IMR-90 (cell line): Measurements from ENCODE around the gene RASL10B. TPM values are rescaled to one million over a fixed set of nuclear protein-coding genes. Genes with fewer than 3 reads are reported as not detected.

Source experiments
- ATAC-seq: fragments of 200-7000 bp; cut with Tn5 transposase; 2 replicates; pipeline ENCODE4 v1.9.1; 2020; ENCODE audit warnings: low read depth, mild to moderate bottlenecking, moderate library complexity
- BruUV-seq: library from RNA; stranded (reverse); fragments of 400-500 nt; replicated peaks from 2 replicates; lab custom pipeline; 2021; lab: Mats Ljungman, UMichigan
- CTCF ChIA-PET: fragments of 300-600 bp; formaldehyde crosslinking; extraction: SDS; loops from one replicate; lab custom pipeline; 2021; ENCODE audit warnings: antibody characterized with exemption; lab: Yijun Ruan, JAX
- POLR2A ChIA-PET: fragments of 300-600 bp; sonication (Branson Sonifier 250); formaldehyde crosslinking; loops from one replicate; lab custom pipeline; 2022; ENCODE audit warnings: antibody characterized with exemption; ENCODE audit not compliant: unreplicated experiment; lab: Charles Lee
- DNase-seq: peaks from one replicate; pipeline ENCODE4 v3.0.0; 2013
- H2AFZ ChIP-seq: replicated peaks from 2 replicates; pipeline ENCODE3; 2013; ENCODE audit warnings: low read length, mild to moderate bottlenecking; ENCODE audit not compliant: poor library complexity
- H2AK5ac ChIP-seq: 2 replicates; pipeline ENCODE4 v1.6.1; 2013; ENCODE audit warnings: low read depth, low read length, inconsistent platforms
- H2AK9ac ChIP-seq: replicated peaks from 2 replicates; pipeline ENCODE3; 2013; ENCODE audit warnings: mild to moderate bottlenecking, low read depth, low read length, moderate library complexity; ENCODE audit not compliant: poor library complexity
- H2BK120ac ChIP-seq: 2 replicates; pipeline ENCODE4 v1.6.1; 2013; ENCODE audit warnings: low read depth, low read length, inconsistent platforms
- H2BK15ac ChIP-seq: 3 replicates; pipeline ENCODE4 v1.6.1; 2013; ENCODE audit warnings: low read depth, low read length, inconsistent platforms
- H2BK20ac ChIP-seq: 2 replicates; pipeline ENCODE4 v1.6.1; 2013; ENCODE audit warnings: low read depth, mild to moderate bottlenecking, inconsistent platforms, low read length, moderate library complexity
- H2BK5ac ChIP-seq: 2 replicates; pipeline ENCODE4 v1.6.1; 2013; ENCODE audit warnings: mild to moderate bottlenecking, low read depth, low read length, inconsistent platforms; ENCODE audit not compliant: poor library complexity, severe bottlenecking
- H3K14ac ChIP-seq: replicated peaks from 2 replicates; pipeline ENCODE4 v1.6.1; 2013; ENCODE audit warnings: low read depth, low read length, inconsistent platforms
- H3K18ac ChIP-seq: 2 replicates; pipeline ENCODE4 v1.6.1; 2013; ENCODE audit warnings: low read depth, low read length, control low read depth
- H3K23ac ChIP-seq: 2 replicates; pipeline ENCODE4 v1.6.1; 2013; ENCODE audit warnings: low read depth, low read length, inconsistent platforms
- H3K27ac ChIP-seq: 2 replicates; pipeline ENCODE4 v1.5.1; 2013; ENCODE audit warnings: mild to moderate bottlenecking, control low read depth, low read length; ENCODE audit not compliant: insufficient read depth
- H3K27me3 ChIP-seq: 2 replicates; pipeline ENCODE4 v1.6.1; 2013; ENCODE audit warnings: low read length; ENCODE audit not compliant: control insufficient read depth, insufficient read depth
- H3K36me3 ChIP-seq: 2 replicates; pipeline ENCODE4 v1.6.1; 2013; ENCODE audit warnings: low read length, mixed read lengths; ENCODE audit not compliant: control insufficient read depth, insufficient read depth
- H3K4ac ChIP-seq: 2 replicates; pipeline ENCODE4 v1.6.1; 2013; ENCODE audit warnings: low read depth, low read length, inconsistent platforms
- H3K4me1 ChIP-seq: 2 replicates; pipeline ENCODE4 v1.6.1; 2013; ENCODE audit warnings: low read length, mixed read lengths; ENCODE audit not compliant: control insufficient read depth, insufficient read depth
- H3K4me2 ChIP-seq: 2 replicates; pipeline ENCODE4 v1.6.1; 2013; ENCODE audit warnings: low read depth, mild to moderate bottlenecking, control low read depth, low read length, moderate library complexity
- H3K4me3 ChIP-seq: 2 replicates; pipeline ENCODE4 v1.5.1; 2013; ENCODE audit warnings: low read depth, mild to moderate bottlenecking, control low read depth, low read length, moderate library complexity; ENCODE audit not compliant: insufficient read depth
- H3K56ac ChIP-seq: 2 replicates; pipeline ENCODE4 v1.6.1; 2013; ENCODE audit warnings: low read length, inconsistent platforms; ENCODE audit not compliant: insufficient read depth; ENCODE audit errors: extremely low read depth
- H3K79me1 ChIP-seq, 2 experiments: 2 replicates each; pipeline ENCODE4 v1.6.1; 2013; ENCODE audit warnings: low read length in 2 of 2, inconsistent platforms in 1 of 2, low read depth in 1 of 2
- H3K9ac ChIP-seq: 2 replicates; pipeline ENCODE4 v1.6.1; 2013; ENCODE audit warnings: low read depth, low read length, control low read depth
- H3K9me1 ChIP-seq: 2 replicates; pipeline ENCODE4 v1.6.1; 2013; ENCODE audit warnings: low read length, inconsistent platforms; ENCODE audit not compliant: insufficient read depth
- H3K9me3 ChIP-seq: 2 replicates; pipeline ENCODE4 v1.6.1; 2013; ENCODE audit warnings: low read length; ENCODE audit not compliant: control insufficient read depth, insufficient read depth
- H4K20me1 ChIP-seq: 2 replicates; pipeline ENCODE4 v1.6.1; 2013; ENCODE audit warnings: low read length, inconsistent platforms; ENCODE audit not compliant: insufficient read depth
- H4K5ac ChIP-seq: 2 replicates; pipeline ENCODE4 v1.6.1; 2013; ENCODE audit warnings: mild to moderate bottlenecking, low read depth, low read length, control low read depth
- H4K8ac ChIP-seq, 2 experiments: 2 replicates each; pipeline ENCODE4 v1.6.1; 2013; ENCODE audit warnings: low read depth in 2 of 2, low read length in 2 of 2, control low read depth in 1 of 2, inconsistent platforms in 1 of 2
- H4K91ac ChIP-seq: 2 replicates; pipeline ENCODE4 v1.6.1; 2013; ENCODE audit warnings: low read depth, low read length, inconsistent platforms; ENCODE audit not compliant: insufficient read depth
- BHLHE40 ChIP-seq: fragments of 150-350 bp; IDR thresholded peaks from 2 replicates; pipeline ENCODE4 v1.6.1; 2016; ENCODE audit warnings: mild to moderate bottlenecking, low read depth, low read length
- CEBPB ChIP-seq: IDR thresholded peaks from 2 replicates; pipeline ENCODE4 v1.6.1; 2012; ENCODE audit warnings: low read depth, low read length, improper control_type of control experiment
- CHD1 ChIP-seq: IDR thresholded peaks from 2 replicates; pipeline ENCODE4 v1.6.1; 2012; ENCODE audit warnings: low read depth, low read length, improper control_type of control experiment
- CTCF ChIP-seq: conservative IDR thresholded peaks from 2 replicates; pipeline ENCODE4 v1.5.1; 2012; ENCODE audit warnings: mild to moderate bottlenecking, low read depth, low read length, improper control_type of control experiment
- ELK1 ChIP-seq: fragments of 150-350 bp; IDR thresholded peaks from 2 replicates; pipeline ENCODE4 v1.6.1; 2016; ENCODE audit warnings: low read depth, mild to moderate bottlenecking, low read length, moderate library complexity, borderline replicate concordance
- FOS ChIP-seq: fragments of 150-350 bp; IDR thresholded peaks from 2 replicates; pipeline ENCODE4 v1.6.1; 2016; ENCODE audit warnings: low read depth, low read length
- MAFK ChIP-seq: IDR thresholded peaks from 2 replicates; pipeline ENCODE4 v1.6.1; 2012; ENCODE audit warnings: low read depth, low read length, improper control_type of control experiment
- MAZ ChIP-seq: IDR thresholded peaks from 2 replicates; pipeline ENCODE4 v1.6.1; 2012; ENCODE audit warnings: low read depth, mild to moderate bottlenecking, low read length, improper control_type of control experiment, moderate library complexity, borderline replicate concordance
- MXI1 ChIP-seq: IDR thresholded peaks from 2 replicates; pipeline ENCODE4 v1.6.1; 2012; ENCODE audit warnings: low read depth, mild to moderate bottlenecking, low read length, moderate library complexity, borderline replicate concordance
- NFE2L2 ChIP-seq: fragments of 150-350 bp; IDR thresholded peaks from 2 replicates; pipeline ENCODE4 v1.6.1; 2016; ENCODE audit warnings: low read depth, mild to moderate bottlenecking, low read length
- POLR2A ChIP-seq: IDR thresholded peaks from 2 replicates; pipeline ENCODE4 v1.6.1; 2012; ENCODE audit warnings: mild to moderate bottlenecking, low read depth, low read length
- RAD21 ChIP-seq: IDR thresholded peaks from 2 replicates; pipeline ENCODE4 v1.6.1; 2012; ENCODE audit warnings: low read length, improper control_type of control experiment
- RFX5 ChIP-seq: IDR thresholded peaks from 2 replicates; pipeline ENCODE4 v1.8.0; 2012; ENCODE audit warnings: low read depth, mild to moderate bottlenecking, low read length, moderate library complexity
- SMC3 ChIP-seq: fragments of 150-350 bp; IDR thresholded peaks from 2 replicates; pipeline ENCODE4 v1.6.1; 2016; ENCODE audit warnings: low read depth, mild to moderate bottlenecking, antibody characterized with exemption, low read length, moderate library complexity
- USF2 ChIP-seq: fragments of 150-350 bp; IDR thresholded peaks from 2 replicates; pipeline ENCODE4 v1.6.1; 2017; ENCODE audit warnings: mild to moderate bottlenecking, antibody characterized with exemption, low read length, low read depth
- WGBS, 2 experiments: methylation state at CpG; one replicate each; pipeline versions ENCODE4 v1.1.5 to v1.1.7; 2013; ENCODE audit warnings: missing lambda C conversion rate in 2 of 2; ENCODE audit not compliant: insufficient read length in 1 of 2; ENCODE audit errors: extremely low coverage in 2 of 2; 5-methylcytosine and 5-hydroxymethylcytosine counted together
- dilution Hi-C: fragments of 300-500 bp; cut with HindIII; formaldehyde crosslinking; loops from one replicate; pipeline ENCODE4 v1.14.3; 2018; ENCODE audit warnings: low sequenced_read_pairs; ENCODE audit not compliant: unreplicated experiment
- in situ Hi-C: fragments of 300-500 bp; cut with MboI; formaldehyde crosslinking; loops from 3 replicates; pipeline ENCODE4 v1.14.3; 2019; ENCODE audit warnings: low sequenced_read_pairs, inconsistent platforms, mixed read lengths
- intact Hi-C: fragments of 100-400 bp; cut with micrococcal nuclease; formaldehyde crosslinking; loops from 2 replicates; pipeline ENCODE4 v1.10.0; 2022
- polyA plus RNA-seq, 3 experiments: library from polyadenylated mRNA; depleted of rRNA; stranded (reverse); fragments of >200 nt; gene quantifications; 2 replicates each; pipeline ENCODE4 v1.2.3, GENCODE V29; 2012; ENCODE audit warnings: low replicate concordance in 1 of 3
- total RNA-seq: library from RNA; depleted of rRNA; stranded (reverse); fragments of >200 nt; gene quantifications from 2 replicates; pipeline ENCODE4 v1.2.3, GENCODE V29; 2012

Gene RASL10B
- total and polyA plus RNA-seq, 2 of the 4 experiments (the other 2 are of a cell fraction): 4.1 to 4.7 TPM

- H4K20me1 ChIP-seq: peaks cover 13% of the 10 kb centered on the region; the same call in 1 of the 2 replicates
- H3K56ac ChIP-seq: no peak overlapping the region
- H4K5ac ChIP-seq: no peak overlapping the region; the same call in 1 of the 2 replicates
- peak overlapping the region; percentile 26; the same call in 1 of the 3 replicates for H2BK15ac ChIP-seq
- H2BK20ac ChIP-seq: peak overlapping the region; percentile 47; the same call in 1 of the 2 replicates
- peak overlapping the region; percentile 42; the same call in 1 of the 2 replicates for H3K4me2 ChIP-seq
- peak overlapping the region; percentile 30 for H4K91ac ChIP-seq
- ATAC-seq (peak; percentile 36), DNase-seq (no peak)
- peaks cover 0 to 24% of the 10 kb centered on the region in 2 experiments; a peak in 2 of 4 replicates for H3K79me1 ChIP-seq
- H3K4ac ChIP-seq: peak overlapping the region; percentile 80
- H2AK5ac ChIP-seq: peak overlapping the region; percentile 83
- no peak overlapping the region; the same call in 1 of the 2 replicates for H3K18ac ChIP-seq
- dilution Hi-C loops: no loop called here
- in situ Hi-C loops: loop anchor here (25.0 kb wide), 1 partner anchor 363 kb away; the partner anchor contains the start of gene SLFN11
- peak overlapping the region; percentile 30; the same call in 1 of the 2 replicates for H2BK120ac ChIP-seq
- peaks cover 14% of the 10 kb centered on the region for H3K9me1 ChIP-seq
- intact Hi-C loops: no loop called here
- H3K36me3 ChIP-seq: peaks cover 19% of the 10 kb centered on the region
- peak overlapping the region; percentile 73 for H2BK5ac ChIP-seq
- no CpG with 5 or more reads among the region's 2 CpGs for WGBS, 2 experiments
- peak overlapping the region; percentile 81; the same call in 1 of the 2 replicates for H3K14ac ChIP-seq
- ChIA-PET CTCF (interaction anchor here (0.7 kb wide), 1 partner anchor 21 kb away, joined by 3 read pairs; no protein-coding TSS in a partner anchor), POLR2A (interaction anchor here (0.6 to 0.7 kb wide), 2 partner anchors 582 to 642 kb away, joined by 3 to 6 read pairs; no protein-coding TSS in a partner anchor)
- peak overlapping the region; percentile 2 for H2AK9ac ChIP-seq
- H3K4me1 ChIP-seq: peaks cover 15% of the 10 kb centered on the region
- H3K9ac ChIP-seq: peak overlapping the region; percentile 37; the same call in 1 of the 2 replicates
- no TSS peak for BruUV-seq
- peak overlapping the region; percentile 64; the same call in 1 of the 2 replicates for H3K23ac ChIP-seq
- no peak overlapping the region for H3K4me3 ChIP-seq
- no peaks in the 10 kb centered on the region for H3K9me3 ChIP-seq
- H3K27me3 ChIP-seq: no peaks in the 10 kb centered on the region
- peak overlapping the region in 1 of 2 experiments; percentile 57; a peak in 1 of 4 replicates for H4K8ac ChIP-seq
- peak overlapping the region; percentile 91; the same call in 1 of the 2 replicates for H3K27ac ChIP-seq
- H2AFZ ChIP-seq: no peak overlapping the region
- TF ChIP-seq FOS: no peak
- no peak for TF ChIP-seq RAD21
- no peak for TF ChIP-seq MAFK
- TF ChIP-seq BHLHE40: no peak
- TF ChIP-seq USF2: no peak
- no peak for TF ChIP-seq CHD1
- no peak for TF ChIP-seq MXI1
- no peak for TF ChIP-seq ELK1
- TF ChIP-seq CEBPB: no peak
- TF ChIP-seq POLR2A: no peak
- no peak for TF ChIP-seq MAZ
- TF ChIP-seq NFE2L2: no peak
- TF ChIP-seq RFX5: no peak
- TF ChIP-seq CTCF: no peak
- no peak for TF ChIP-seq SMC3
Measured at GRCh38 chr17:35725802-35726126, 5.7 kb upstream of the RASL10B start.
